Measurements from ENCODE around the gene SSBP3.

GRCh38 chr1:54340878-54341277 is 65.3 kb downstream of the SSBP3 start:
- TF ChIP-seq, protein P1, sequence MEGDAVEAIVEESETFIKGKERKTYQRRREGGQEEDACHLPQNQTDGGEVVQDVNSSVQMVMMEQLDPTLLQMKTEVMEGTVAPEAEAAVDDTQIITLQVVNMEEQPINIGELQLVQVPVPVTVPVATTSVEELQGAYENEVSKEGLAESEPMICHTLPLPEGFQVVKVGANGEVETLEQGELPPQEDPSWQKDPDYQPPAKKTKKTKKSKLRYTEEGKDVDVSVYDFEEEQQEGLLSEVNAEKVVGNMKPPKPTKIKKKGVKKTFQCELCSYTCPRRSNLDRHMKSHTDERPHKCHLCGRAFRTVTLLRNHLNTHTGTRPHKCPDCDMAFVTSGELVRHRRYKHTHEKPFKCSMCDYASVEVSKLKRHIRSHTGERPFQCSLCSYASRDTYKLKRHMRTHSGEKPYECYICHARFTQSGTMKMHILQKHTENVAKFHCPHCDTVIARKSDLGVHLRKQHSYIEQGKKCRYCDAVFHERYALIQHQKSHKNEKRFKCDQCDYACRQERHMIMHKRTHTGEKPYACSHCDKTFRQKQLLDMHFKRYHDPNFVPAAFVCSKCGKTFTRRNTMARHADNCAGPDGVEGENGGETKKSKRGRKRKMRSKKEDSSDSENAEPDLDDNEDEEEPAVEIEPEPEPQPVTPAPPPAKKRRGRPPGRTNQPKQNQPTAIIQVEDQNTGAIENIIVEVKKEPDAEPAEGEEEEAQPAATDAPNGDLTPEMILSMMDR (conservative IDR thresholded peaks at IDR 0.05; ENCODE audit: low read depth, low read length) = no peak
- TF ChIP-seq EZH2 (IDR thresholded peaks at IDR 0.05; ENCODE audit: low read length, unreplicated experiment) = no peak
